Calu3 (cell line): ENCODE data around the gene SDHA. TPM values are rescaled to one million over a fixed set of nuclear protein-coding genes. Genes with fewer than 3 reads are reported as not detected.
"Not testable (repeated sequence)": the region's sequence is repeated elsewhere in the genome, so short reads cannot be mapped to it uniquely, and the experiment has no call there.

ENCODE experiments used
- BruUV-seq: library from RNA; stranded (reverse); fragments of 400-500 nt; replicated peaks from 2 replicates; lab custom pipeline; 2021; lab: Mats Ljungman, UMichigan
- CTCF ChIA-PET: fragments of 300-600 bp; sonication (Branson Sonifier 250); formaldehyde crosslinking; loops from one replicate; lab custom pipeline; 2022; ENCODE audit warnings: antibody characterized with exemption; lab: Charles Lee
- DNase-seq: peaks from one replicate; pipeline ENCODE4 v3.0.0; 2022
- H3K27ac Mint-ChIP-seq: one replicate; pipeline ENCODE4 v1.8.0; 2022; ENCODE audit warnings: mixed read lengths; ENCODE audit not compliant: unreplicated experiment
- H3K27me3 Mint-ChIP-seq: one replicate; pipeline ENCODE4 v1.8.0; 2022; ENCODE audit warnings: mixed read lengths; ENCODE audit not compliant: unreplicated experiment
- H3K36me3 Mint-ChIP-seq: one replicate; pipeline ENCODE4 v1.8.0; 2022; ENCODE audit warnings: mild to moderate bottlenecking, moderate library complexity, mixed read lengths; ENCODE audit not compliant: insufficient read depth, unreplicated experiment
- H3K4me1 Mint-ChIP-seq: one replicate; pipeline ENCODE4 v1.8.0; 2022; ENCODE audit warnings: mild to moderate bottlenecking, low read depth, mixed read lengths; ENCODE audit not compliant: unreplicated experiment
- H3K4me3 Mint-ChIP-seq: one replicate; pipeline ENCODE4 v1.8.0; 2022; ENCODE audit warnings: mild to moderate bottlenecking, low read depth, moderate library complexity, mixed read lengths; ENCODE audit not compliant: unreplicated experiment
- H3K9me3 Mint-ChIP-seq: one replicate; pipeline ENCODE4 v1.8.0; 2022; ENCODE audit warnings: low read depth, mixed read lengths; ENCODE audit not compliant: unreplicated experiment
- intact Hi-C: fragments of 100-400 bp; cut with micrococcal nuclease; formaldehyde crosslinking; loops from one replicate; pipeline ENCODE4 v1.10.0; 2022; ENCODE audit not compliant: unreplicated experiment
- total RNA-seq: library from RNA; stranded (reverse); gene quantifications from 2 replicates; pipeline ENCODE4 v1.2.3, GENCODE V29; 2022
- TF ChIP-seq, protein P1 (sequence below): fragments of 200-600 bp; IDR thresholded peaks from one replicate; pipeline ENCODE4 v1.8.0; 2022; ENCODE audit warnings: antibody characterized with exemption; ENCODE audit not compliant: unreplicated experiment

SDHA gene
- total RNA-seq, 1 experiment from 2014 or later = 96.9 TPM

DNA sequence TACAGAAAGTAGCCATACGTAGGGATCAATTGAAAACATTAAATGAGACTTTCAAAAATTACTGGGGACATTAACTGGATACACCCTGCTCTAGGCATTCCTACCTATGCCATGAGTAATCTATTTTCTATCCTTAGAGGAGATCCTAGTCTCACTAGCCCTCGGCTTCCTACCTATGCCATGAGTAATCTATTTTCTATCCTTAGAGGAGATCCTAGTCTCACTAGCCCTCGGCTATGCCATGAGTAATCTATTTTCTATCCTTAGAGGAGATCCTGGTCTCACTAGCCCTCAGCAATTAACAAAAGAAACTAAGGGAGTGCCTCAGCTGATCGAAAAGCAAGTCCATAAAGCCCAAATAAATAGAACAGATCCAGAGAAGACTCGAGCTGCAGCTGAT lies 27.6 kb downstream of the SDHA start:
- intact Hi-C loops, DNase-seq, H3K27me3 Mint-ChIP-seq, H3K4me3 Mint-ChIP-seq, CTCF ChIA-PET, H3K4me1 Mint-ChIP-seq, H3K27ac Mint-ChIP-seq, H3K9me3 Mint-ChIP-seq, BruUV-seq: not testable (repeated sequence)
- H3K36me3 Mint-ChIP-seq = peaks cover 18% of the 10 kb centered on the region

DNA sequence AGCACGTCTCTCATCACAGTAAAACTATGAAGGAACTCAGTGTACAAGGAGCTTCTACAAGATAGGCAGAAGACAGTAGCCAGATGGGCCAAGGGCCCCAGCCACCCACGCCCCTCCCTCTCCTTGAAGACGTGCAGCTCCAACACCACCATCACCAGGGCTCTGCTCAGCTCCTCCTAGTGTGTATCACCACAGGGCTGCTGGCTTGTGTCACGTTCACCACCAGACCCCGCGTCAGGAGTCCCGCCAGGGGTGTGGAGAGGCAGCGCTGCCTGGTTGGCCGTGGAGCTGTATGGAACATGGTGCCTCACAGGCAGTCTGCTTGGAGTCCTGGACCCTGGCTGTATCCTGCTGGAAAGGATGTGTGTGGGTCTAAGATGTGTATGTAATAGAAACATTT lies 32.3 kb downstream of the SDHA start:
- BruUV-seq, H3K4me3 Mint-ChIP-seq, CTCF ChIA-PET, DNase-seq, H3K27me3 Mint-ChIP-seq, H3K9me3 Mint-ChIP-seq, H3K27ac Mint-ChIP-seq, intact Hi-C loops: not testable (repeated sequence)
- H3K36me3 Mint-ChIP-seq = peaks cover 16% of the 10 kb centered on the region
- peaks cover 13% of the 10 kb centered on the region for H3K4me1 Mint-ChIP-seq

DNA sequence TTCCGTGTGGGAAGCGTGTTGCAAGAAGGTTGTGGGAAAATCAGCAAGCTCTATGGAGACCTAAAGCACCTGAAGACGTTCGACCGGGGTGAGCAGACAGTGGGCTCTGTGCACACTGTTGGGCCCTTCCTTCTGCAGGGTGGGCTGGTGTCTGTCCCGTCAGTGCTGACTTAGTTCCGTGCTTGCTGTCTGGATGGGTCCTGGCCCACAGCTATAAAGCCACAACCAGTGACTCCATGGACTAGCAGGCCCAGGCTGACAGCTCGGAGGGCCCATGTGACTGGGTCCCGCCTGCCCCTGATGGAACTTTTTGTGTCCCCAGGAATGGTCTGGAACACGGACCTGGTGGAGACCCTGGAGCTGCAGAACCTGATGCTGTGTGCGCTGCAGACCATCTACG lies 32.9 kb downstream of the SDHA start:
- intact Hi-C loops, H3K27me3 Mint-ChIP-seq, H3K4me3 Mint-ChIP-seq, H3K9me3 Mint-ChIP-seq, BruUV-seq, DNase-seq, H3K27ac Mint-ChIP-seq: not testable (repeated sequence)
- H3K36me3 Mint-ChIP-seq = peaks cover 12% of the 10 kb centered on the region
- CTCF ChIA-PET = interaction anchor here (0.7 kb wide), 1 partner anchor 678 kb away, joined by 3 read pairs; no protein-coding TSS in a partner anchor
- peaks cover 13% of the 10 kb centered on the region for H3K4me1 Mint-ChIP-seq

DNA sequence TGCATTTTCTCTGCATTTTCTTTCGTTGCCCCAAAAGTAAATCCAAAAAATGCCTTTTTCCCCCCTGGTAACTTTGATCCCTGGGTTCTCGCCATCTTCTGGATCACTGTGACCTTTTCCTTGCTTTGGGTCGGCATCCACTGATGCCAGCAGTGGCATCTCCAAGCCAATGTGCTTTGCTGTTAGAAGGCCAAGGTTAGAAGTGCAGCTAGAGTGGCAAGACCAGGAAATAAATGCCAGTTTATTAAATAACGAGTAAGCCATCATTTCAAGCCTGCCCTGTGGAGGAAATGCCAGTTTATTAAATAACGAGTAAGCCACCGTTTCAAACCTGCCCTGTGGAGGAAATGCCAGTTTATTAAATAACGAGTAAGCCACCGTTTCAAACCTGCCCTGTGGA lies 33.4 kb downstream of the SDHA start:
- CTCF ChIA-PET = interaction anchor here (0.7 kb wide), 1 partner anchor 678 kb away, joined by 3 read pairs; no protein-coding TSS in a partner anchor
- peaks cover 17% of the 10 kb centered on the region for H3K36me3 Mint-ChIP-seq
- intact Hi-C loops, H3K27me3 Mint-ChIP-seq, H3K9me3 Mint-ChIP-seq, H3K4me3 Mint-ChIP-seq, DNase-seq: not testable (repeated sequence)
- TSS peak; percentile 73 for BruUV-seq
- H3K4me1 Mint-ChIP-seq = peaks cover 13% of the 10 kb centered on the region
- peak overlapping the region; percentile 96 for H3K27ac Mint-ChIP-seq

DNA sequence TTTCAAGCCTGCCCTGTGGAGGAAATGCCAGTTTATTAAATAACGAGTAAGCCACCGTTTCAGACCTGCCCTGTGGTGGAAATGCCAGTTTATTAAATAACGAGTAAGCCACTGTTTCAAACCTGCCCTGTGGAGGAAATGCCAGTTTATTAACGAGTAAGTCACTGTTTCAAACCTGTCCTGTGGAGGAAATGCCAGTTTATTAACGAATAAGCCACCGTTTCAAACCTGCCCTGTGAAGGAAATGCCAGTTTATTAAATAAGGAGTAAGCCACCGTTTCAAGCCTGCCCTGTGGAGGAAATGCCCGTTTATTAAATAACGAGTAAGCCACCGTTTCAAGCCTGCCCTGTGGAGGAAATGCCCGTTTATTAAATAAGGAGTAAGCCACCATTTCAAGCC lies 33.9 kb downstream of the SDHA start:
- CTCF ChIA-PET = interaction anchor here (0.7 kb wide), 1 partner anchor 677 kb away, joined by 3 read pairs; no protein-coding TSS in a partner anchor
- peak overlapping the region; percentile 96 for H3K27ac Mint-ChIP-seq
- peaks cover 21% of the 10 kb centered on the region for H3K36me3 Mint-ChIP-seq
- peaks cover 13% of the 10 kb centered on the region for H3K4me1 Mint-ChIP-seq
- intact Hi-C loops, BruUV-seq, H3K9me3 Mint-ChIP-seq, H3K27me3 Mint-ChIP-seq, DNase-seq: not testable (repeated sequence)
- H3K4me3 Mint-ChIP-seq = peak overlapping the region; percentile 40

DNA sequence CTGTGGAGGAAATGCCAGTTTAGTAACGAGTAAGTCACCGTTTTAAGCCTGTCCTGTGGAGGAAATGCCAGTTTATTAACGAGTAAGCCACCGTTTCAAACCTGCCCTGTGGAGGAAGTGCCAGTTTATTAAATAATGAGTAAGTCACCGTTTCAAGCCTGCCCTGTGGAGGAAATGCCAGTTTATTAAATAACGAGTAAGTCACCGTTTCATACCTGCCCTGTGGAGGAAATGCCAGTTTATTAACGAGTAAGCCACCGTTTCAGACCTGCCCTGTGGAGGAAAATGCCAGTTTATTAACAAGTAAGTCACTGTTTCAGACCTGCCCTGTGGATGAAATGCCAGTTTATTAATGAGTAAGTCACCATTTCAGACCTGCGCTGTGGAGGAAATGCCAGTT lies 34.4 kb downstream of the SDHA start:
- TF ChIP-seq, protein P1, sequence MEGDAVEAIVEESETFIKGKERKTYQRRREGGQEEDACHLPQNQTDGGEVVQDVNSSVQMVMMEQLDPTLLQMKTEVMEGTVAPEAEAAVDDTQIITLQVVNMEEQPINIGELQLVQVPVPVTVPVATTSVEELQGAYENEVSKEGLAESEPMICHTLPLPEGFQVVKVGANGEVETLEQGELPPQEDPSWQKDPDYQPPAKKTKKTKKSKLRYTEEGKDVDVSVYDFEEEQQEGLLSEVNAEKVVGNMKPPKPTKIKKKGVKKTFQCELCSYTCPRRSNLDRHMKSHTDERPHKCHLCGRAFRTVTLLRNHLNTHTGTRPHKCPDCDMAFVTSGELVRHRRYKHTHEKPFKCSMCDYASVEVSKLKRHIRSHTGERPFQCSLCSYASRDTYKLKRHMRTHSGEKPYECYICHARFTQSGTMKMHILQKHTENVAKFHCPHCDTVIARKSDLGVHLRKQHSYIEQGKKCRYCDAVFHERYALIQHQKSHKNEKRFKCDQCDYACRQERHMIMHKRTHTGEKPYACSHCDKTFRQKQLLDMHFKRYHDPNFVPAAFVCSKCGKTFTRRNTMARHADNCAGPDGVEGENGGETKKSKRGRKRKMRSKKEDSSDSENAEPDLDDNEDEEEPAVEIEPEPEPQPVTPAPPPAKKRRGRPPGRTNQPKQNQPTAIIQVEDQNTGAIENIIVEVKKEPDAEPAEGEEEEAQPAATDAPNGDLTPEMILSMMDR = no peak
- CTCF ChIA-PET = no interaction called here
- BruUV-seq = no TSS peak

DNA sequence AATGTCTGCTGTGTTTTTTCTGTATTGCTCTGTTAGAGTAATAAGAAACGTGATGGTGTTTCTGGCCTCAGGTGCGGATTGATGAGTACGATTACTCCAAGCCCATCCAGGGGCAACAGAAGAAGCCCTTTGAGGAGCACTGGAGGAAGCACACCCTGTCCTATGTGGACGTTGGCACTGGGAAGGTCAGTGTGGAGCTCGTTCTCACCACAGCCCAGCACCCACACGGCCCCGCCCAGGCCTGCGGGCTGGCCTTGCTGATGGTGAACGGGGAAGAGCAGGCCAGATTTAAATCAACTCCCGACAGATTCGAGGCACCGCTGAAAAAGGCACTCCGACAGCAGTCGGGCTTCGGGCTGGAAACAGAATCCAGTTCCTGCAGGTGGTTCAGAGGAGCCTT lies 36.2 kb downstream of the SDHA start:
- H3K36me3 Mint-ChIP-seq = peaks cover 36% of the 10 kb centered on the region
- H3K9me3 Mint-ChIP-seq, BruUV-seq, DNase-seq, H3K27me3 Mint-ChIP-seq, CTCF ChIA-PET, H3K27ac Mint-ChIP-seq, intact Hi-C loops, H3K4me3 Mint-ChIP-seq: not testable (repeated sequence)
- peaks cover 13% of the 10 kb centered on the region for H3K4me1 Mint-ChIP-seq

More for the DNA sequence above, 34.4 kb downstream of the SDHA start:
- Mint-ChIP-seq H3K27me3 (no peaks in the 10 kb centered on the region), H3K4me3 (peak overlapping the region; percentile 40), H3K4me1 (peaks cover 13% of the 10 kb centered on the region), H3K9me3 (no peaks in the 10 kb centered on the region), H3K36me3 (peaks cover 27% of the 10 kb centered on the region), H3K27ac (peak overlapping the region; percentile 96)
- no peak for DNase-seq
- intact Hi-C loops = no loop called here

DNA sequence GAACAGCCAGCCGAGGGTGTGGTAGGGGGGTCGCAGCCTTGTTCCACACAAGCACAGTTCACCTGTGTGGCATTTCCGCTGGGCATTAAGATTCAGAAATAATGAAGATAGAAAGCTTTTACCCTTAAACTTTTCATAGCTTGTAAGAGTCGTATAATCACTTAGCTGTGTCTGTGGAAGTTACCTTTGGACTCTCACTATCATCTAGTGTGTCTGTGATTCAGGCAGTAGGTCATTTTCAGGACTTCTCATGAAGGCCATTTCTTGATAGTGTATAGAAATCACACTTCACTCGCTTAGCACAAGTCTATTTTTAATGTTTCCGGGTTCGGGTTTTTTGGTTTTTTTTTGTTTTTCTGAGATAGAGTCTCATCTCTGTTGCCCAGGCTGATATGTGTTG lies 37.0 kb downstream of the SDHA start:
- H3K9me3 Mint-ChIP-seq, CTCF ChIA-PET, intact Hi-C loops, H3K27ac Mint-ChIP-seq, H3K4me3 Mint-ChIP-seq, BruUV-seq, DNase-seq, H3K27me3 Mint-ChIP-seq: not testable (repeated sequence)
- Mint-ChIP-seq H3K36me3 (peaks cover 36% of the 10 kb centered on the region), H3K4me1 (peaks cover 13% of the 10 kb centered on the region)

DNA sequence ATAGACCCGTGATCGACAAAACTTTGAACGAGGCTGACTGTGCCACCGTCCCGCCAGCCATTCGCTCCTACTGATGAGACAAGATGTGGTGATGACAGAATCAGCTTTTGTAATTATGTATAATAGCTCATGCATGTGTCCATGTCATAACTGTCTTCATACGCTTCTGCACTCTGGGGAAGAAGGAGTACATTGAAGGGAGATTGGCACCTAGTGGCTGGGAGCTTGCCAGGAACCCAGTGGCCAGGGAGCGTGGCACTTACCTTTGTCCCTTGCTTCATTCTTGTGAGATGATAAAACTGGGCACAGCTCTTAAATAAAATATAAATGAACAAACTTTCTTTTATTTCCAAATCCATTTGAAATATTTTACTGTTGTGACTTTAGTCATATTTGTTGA lies 38.2 kb downstream of the SDHA start:
- Mint-ChIP-seq H3K36me3 (peaks cover 35% of the 10 kb centered on the region), H3K4me1 (peaks cover 13% of the 10 kb centered on the region)
- DNase-seq, intact Hi-C loops, BruUV-seq, H3K4me3 Mint-ChIP-seq, H3K9me3 Mint-ChIP-seq, H3K27ac Mint-ChIP-seq, H3K27me3 Mint-ChIP-seq: not testable (repeated sequence)
- CTCF ChIA-PET = interaction anchor here (1.3 kb wide), 1 partner anchor 15 kb away, joined by 3 read pairs; the partner anchor contains the start of gene PDCD6
